ENCODE results near the gene NCOA3.

The NCOA3 gene

GRCh38 chr20:47669489-47669888 is 167.8 kb downstream of the NCOA3 start:
- Histone ChIP-seq H3K27ac (ENCODE audit: low read depth in 2 of 2, low read length in 2 of 2) (no peak overlapping the region), H3K36me3 (ENCODE audit: control insufficient read depth in 2 of 2, insufficient read depth in 2 of 2, low read length in 2 of 2) (peaks cover 3 to 11% of the 10 kb centered on the region in 2 donors), H3K9me3 (ENCODE audit: control insufficient read depth in 2 of 2, low read length in 2 of 2) (no peaks in the 10 kb centered on the region), H3K9ac (ENCODE audit: low read depth in 1 of 2, low read length in 2 of 2) (no peak overlapping the region), H3K4me1 (ENCODE audit: control insufficient read depth in 2 of 2, insufficient read depth in 2 of 2, low read length in 2 of 2) (peaks cover 0 to under 1% of the 10 kb centered on the region in 2 donors), H3K4me3 (ENCODE audit: low read length in 2 of 2) (no peak overlapping the region), H3K27me3 (ENCODE audit: control insufficient read depth in 2 of 2, insufficient read depth in 2 of 2, low read length in 2 of 2) (no peaks in the 10 kb centered on the region)

GRCh38 chr20:47669927-47670890 is 168.5 kb downstream of the NCOA3 start:
- no peaks in the 10 kb centered on the region for H3K4me1 ChIP-seq (ENCODE audit: control insufficient read depth in 2 of 2, insufficient read depth in 2 of 2, low read length in 2 of 2)
- no peaks in the 10 kb centered on the region for H3K9me3 ChIP-seq (ENCODE audit: control insufficient read depth in 2 of 2, low read length in 2 of 2)
- no peak overlapping the region for H3K9ac ChIP-seq (ENCODE audit: low read depth in 1 of 2, low read length in 2 of 2)
- H3K27ac ChIP-seq (ENCODE audit: low read depth in 2 of 2, low read length in 2 of 2), result no peak overlapping the region
- no peaks in the 10 kb centered on the region for H3K27me3 ChIP-seq (ENCODE audit: control insufficient read depth in 2 of 2, insufficient read depth in 2 of 2, low read length in 2 of 2)
- peaks cover 3 to 10% of the 10 kb centered on the region in 2 donors for H3K36me3 ChIP-seq (ENCODE audit: control insufficient read depth in 2 of 2, insufficient read depth in 2 of 2, low read length in 2 of 2)
- H3K4me3 ChIP-seq (ENCODE audit: low read length in 2 of 2), result no peak overlapping the region

DNA sequence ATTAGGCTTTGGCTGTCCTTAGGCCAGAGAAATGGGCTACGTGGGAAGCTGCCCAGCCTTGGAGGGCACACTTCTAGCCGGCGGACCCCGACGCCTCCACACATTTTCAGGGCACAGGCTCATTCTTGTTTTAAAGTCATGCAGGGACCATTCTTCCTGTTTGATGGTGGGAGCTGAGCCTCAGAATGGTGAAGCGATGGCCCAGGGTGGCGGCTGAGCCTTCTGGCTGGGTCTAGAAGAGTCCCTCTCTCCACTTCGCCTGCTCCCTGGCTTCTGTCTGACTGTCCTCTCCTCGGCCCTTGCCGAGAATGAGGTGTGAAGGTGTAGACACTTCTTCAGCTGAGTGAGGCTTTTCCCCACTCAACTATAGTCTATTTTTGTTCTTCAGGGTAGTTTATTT is 169.2 kb downstream of the NCOA3 start:
- Histone ChIP-seq H3K36me3 (ENCODE audit: control insufficient read depth in 2 of 2, insufficient read depth in 2 of 2, low read length in 2 of 2) (peaks cover 0 to 3% of the 10 kb centered on the region in 2 donors), H3K27me3 (ENCODE audit: control insufficient read depth in 2 of 2, insufficient read depth in 2 of 2, low read length in 2 of 2) (no peaks in the 10 kb centered on the region), H3K27ac (ENCODE audit: low read depth in 2 of 2, low read length in 2 of 2) (no peak overlapping the region), H3K4me3 (ENCODE audit: low read length in 2 of 2) (no peak overlapping the region), H3K9ac (ENCODE audit: low read depth in 1 of 2, low read length in 2 of 2) (no peak overlapping the region), H3K4me1 (ENCODE audit: control insufficient read depth in 2 of 2, insufficient read depth in 2 of 2, low read length in 2 of 2) (no peaks in the 10 kb centered on the region), H3K9me3 (ENCODE audit: control insufficient read depth in 2 of 2, low read length in 2 of 2) (no peaks in the 10 kb centered on the region)

GRCh38 chr20:47672166-47672565 is 170.5 kb downstream of the NCOA3 start:
- Histone ChIP-seq H3K36me3 (ENCODE audit: control insufficient read depth in 2 of 2, insufficient read depth in 2 of 2, low read length in 2 of 2) (peaks cover 0 to 3% of the 10 kb centered on the region in 2 donors), H3K4me3 (ENCODE audit: low read length in 2 of 2) (no peak overlapping the region), H3K9me3 (ENCODE audit: control insufficient read depth in 2 of 2, low read length in 2 of 2) (no peaks in the 10 kb centered on the region), H3K9ac (ENCODE audit: low read depth in 1 of 2, low read length in 2 of 2) (no peak overlapping the region), H3K27me3 (ENCODE audit: control insufficient read depth in 2 of 2, insufficient read depth in 2 of 2, low read length in 2 of 2) (no peaks in the 10 kb centered on the region), H3K4me1 (ENCODE audit: control insufficient read depth in 2 of 2, insufficient read depth in 2 of 2, low read length in 2 of 2) (no peaks in the 10 kb centered on the region), H3K27ac (ENCODE audit: low read depth in 2 of 2, low read length in 2 of 2) (no peak overlapping the region)

- Histone ChIP-seq H3K9me3 (ENCODE audit: control insufficient read depth in 2 of 2, low read length in 2 of 2) (no peaks in the 10 kb centered on the region), H3K4me1 (ENCODE audit: control insufficient read depth in 2 of 2, insufficient read depth in 2 of 2, low read length in 2 of 2) (no peaks in the 10 kb centered on the region), H3K27me3 (ENCODE audit: control insufficient read depth in 2 of 2, insufficient read depth in 2 of 2, low read length in 2 of 2) (no peaks in the 10 kb centered on the region), H3K36me3 (ENCODE audit: control insufficient read depth in 2 of 2, insufficient read depth in 2 of 2, low read length in 2 of 2) (peaks cover 0 to 3% of the 10 kb centered on the region in 2 donors), H3K9ac (ENCODE audit: low read depth in 1 of 2, low read length in 2 of 2) (no peak overlapping the region), H3K4me3 (ENCODE audit: low read length in 2 of 2) (no peak overlapping the region), H3K27ac (ENCODE audit: low read depth in 2 of 2, low read length in 2 of 2) (no peak overlapping the region)
Measured at GRCh38 chr20:47672886-47673670, 171.4 kb downstream of the NCOA3 start.

DNA sequence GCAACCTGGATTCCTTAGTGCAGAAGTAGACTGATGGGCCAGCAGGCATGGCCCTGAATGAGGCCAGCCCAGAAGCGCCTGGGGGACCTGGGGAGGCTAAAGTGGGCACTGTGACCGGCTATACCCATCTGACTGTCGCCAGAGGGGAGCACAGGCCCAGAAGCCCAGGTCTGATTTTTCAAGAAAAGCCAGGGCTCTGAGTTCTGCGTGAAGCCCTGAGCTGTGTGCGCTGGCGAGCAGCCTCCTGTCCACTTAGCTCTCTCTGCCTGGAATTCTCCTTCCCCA is 171.9 kb downstream of the NCOA3 start:
- no peaks in the 10 kb centered on the region for H3K27me3 ChIP-seq (ENCODE audit: control insufficient read depth in 2 of 2, insufficient read depth in 2 of 2, low read length in 2 of 2)
- H3K36me3 ChIP-seq (ENCODE audit: control insufficient read depth in 2 of 2, insufficient read depth in 2 of 2, low read length in 2 of 2), result peaks cover 0 to 3% of the 10 kb centered on the region in 2 donors
- no peak overlapping the region for H3K27ac ChIP-seq (ENCODE audit: low read depth in 2 of 2, low read length in 2 of 2)
- H3K4me1 ChIP-seq (ENCODE audit: control insufficient read depth in 2 of 2, insufficient read depth in 2 of 2, low read length in 2 of 2), result no peaks in the 10 kb centered on the region
- no peak overlapping the region for H3K9ac ChIP-seq (ENCODE audit: low read depth in 1 of 2, low read length in 2 of 2)
- no peak overlapping the region for H3K4me3 ChIP-seq (ENCODE audit: low read length in 2 of 2)
- H3K9me3 ChIP-seq (ENCODE audit: control insufficient read depth in 2 of 2, low read length in 2 of 2), result no peaks in the 10 kb centered on the region

DNA sequence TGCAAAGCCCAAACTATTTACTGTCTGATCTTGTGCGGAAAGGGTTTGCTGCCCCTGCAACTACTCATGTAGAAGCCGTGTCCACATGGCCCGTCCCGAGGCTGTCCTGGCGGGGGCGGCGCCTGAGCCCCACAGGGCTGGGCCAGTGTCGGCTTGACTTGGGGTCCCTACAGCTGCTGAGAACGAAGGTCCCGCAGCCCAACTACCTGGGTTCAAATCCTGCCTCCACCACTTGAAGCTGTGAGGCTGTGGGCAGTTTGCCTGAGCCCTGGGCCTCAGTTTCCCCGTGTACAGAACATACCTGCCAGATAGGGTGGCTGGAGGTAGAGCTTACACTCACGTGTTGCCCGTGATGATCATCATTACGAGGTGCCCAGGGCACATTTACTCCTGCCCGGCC is 172.5 kb downstream of the NCOA3 start:
- Histone ChIP-seq H3K4me1 (ENCODE audit: control insufficient read depth in 2 of 2, insufficient read depth in 2 of 2, low read length in 2 of 2) (no peaks in the 10 kb centered on the region), H3K27ac (ENCODE audit: low read depth in 2 of 2, low read length in 2 of 2) (no peak overlapping the region), H3K9me3 (ENCODE audit: control insufficient read depth in 2 of 2, low read length in 2 of 2) (no peaks in the 10 kb centered on the region), H3K4me3 (ENCODE audit: low read length in 2 of 2) (no peak overlapping the region), H3K36me3 (ENCODE audit: control insufficient read depth in 2 of 2, insufficient read depth in 2 of 2, low read length in 2 of 2) (peaks cover 0 to 2% of the 10 kb centered on the region in 2 donors), H3K27me3 (ENCODE audit: control insufficient read depth in 2 of 2, insufficient read depth in 2 of 2, low read length in 2 of 2) (no peaks in the 10 kb centered on the region), H3K9ac (ENCODE audit: low read depth in 1 of 2, low read length in 2 of 2) (no peak overlapping the region)

DNA sequence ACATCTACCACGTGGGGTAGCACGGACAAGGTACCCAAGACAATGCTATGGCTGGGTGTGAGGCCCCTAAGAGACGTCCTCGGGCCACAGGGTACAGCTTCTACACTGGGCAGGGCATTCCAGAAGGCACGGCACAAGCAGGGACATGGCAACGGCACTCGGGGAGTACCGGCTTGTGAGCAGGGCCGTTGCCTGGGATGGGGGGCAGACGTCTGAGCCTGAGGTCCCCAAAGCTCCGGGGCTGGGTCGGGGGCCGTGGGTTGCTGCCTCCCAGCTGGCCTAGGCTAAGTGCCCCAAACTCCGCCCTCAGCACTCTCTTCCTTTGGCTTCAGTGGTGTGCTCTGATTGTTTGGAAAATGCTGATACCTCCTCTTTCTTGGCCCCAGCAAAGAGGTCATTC is 173.0 kb downstream of the NCOA3 start:
- H3K27ac ChIP-seq (ENCODE audit: low read depth in 2 of 2, low read length in 2 of 2), result no peak overlapping the region
- no peaks in the 10 kb centered on the region for H3K4me1 ChIP-seq (ENCODE audit: control insufficient read depth in 2 of 2, insufficient read depth in 2 of 2, low read length in 2 of 2)
- no peak overlapping the region for H3K9ac ChIP-seq (ENCODE audit: low read depth in 1 of 2, low read length in 2 of 2)
- no peaks in the 10 kb centered on the region for H3K27me3 ChIP-seq (ENCODE audit: control insufficient read depth in 2 of 2, insufficient read depth in 2 of 2, low read length in 2 of 2)
- H3K36me3 ChIP-seq (ENCODE audit: control insufficient read depth in 2 of 2, insufficient read depth in 2 of 2, low read length in 2 of 2), result peaks cover 0 to 2% of the 10 kb centered on the region in 2 donors
- no peak overlapping the region for H3K4me3 ChIP-seq (ENCODE audit: low read length in 2 of 2)
- H3K9me3 ChIP-seq (ENCODE audit: control insufficient read depth in 2 of 2, low read length in 2 of 2), result no peaks in the 10 kb centered on the region

DNA sequence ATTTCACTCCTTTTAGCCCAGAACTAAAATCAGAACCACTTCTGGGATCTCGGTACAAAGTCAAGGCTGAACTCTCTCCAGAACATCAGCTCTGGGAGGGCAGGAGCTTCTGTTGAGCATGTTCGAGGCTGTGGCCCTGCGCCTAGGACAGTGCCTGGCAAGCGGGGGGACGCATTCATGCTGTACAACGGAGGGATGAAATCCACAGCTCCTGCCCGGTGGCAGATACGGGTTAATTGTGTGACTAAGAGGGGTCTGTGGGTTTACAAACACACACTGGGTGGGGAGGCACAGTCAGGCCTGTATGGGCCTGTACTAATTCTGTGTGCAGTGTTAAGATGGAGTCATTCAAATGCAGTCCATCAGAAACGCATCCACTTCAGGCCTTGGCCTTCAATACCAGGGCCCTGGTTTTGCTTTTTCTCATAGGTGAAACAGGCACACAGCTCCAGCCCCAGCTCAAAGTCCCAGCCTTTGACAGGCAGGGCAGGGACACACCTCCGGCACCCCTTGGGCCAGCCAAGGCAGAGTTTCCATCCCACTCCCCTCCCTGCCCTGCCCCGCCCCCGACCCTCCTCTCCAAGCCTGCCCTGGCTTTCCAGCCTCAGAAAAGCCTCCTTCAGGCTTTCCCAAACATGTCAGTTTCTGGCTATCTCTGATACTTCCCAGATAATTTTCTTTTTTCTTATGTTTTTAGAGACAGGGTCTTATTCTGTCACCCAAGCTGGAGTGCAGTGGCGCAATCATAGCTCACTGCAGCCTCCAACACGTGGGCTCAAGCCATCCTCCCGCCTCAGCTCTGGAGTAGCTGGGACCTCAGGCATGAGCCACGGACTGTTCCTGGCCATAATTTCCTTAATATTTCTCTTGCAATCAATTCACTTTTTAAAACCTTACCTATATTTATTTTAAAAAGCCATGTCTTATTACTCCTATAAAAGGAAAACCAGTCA is 173.8 kb downstream of the NCOA3 start:
- Histone ChIP-seq H3K9ac (ENCODE audit: low read depth in 1 of 2, low read length in 2 of 2) (no peak overlapping the region), H3K9me3 (ENCODE audit: control insufficient read depth in 2 of 2, low read length in 2 of 2) (no peaks in the 10 kb centered on the region), H3K4me3 (ENCODE audit: low read length in 2 of 2) (no peak overlapping the region), H3K27ac (ENCODE audit: low read depth in 2 of 2, low read length in 2 of 2) (no peak overlapping the region), H3K36me3 (ENCODE audit: control insufficient read depth in 2 of 2, insufficient read depth in 2 of 2, low read length in 2 of 2) (peaks cover 0 to 4% of the 10 kb centered on the region in 2 donors), H3K4me1 (ENCODE audit: control insufficient read depth in 2 of 2, insufficient read depth in 2 of 2, low read length in 2 of 2) (no peaks in the 10 kb centered on the region), H3K27me3 (ENCODE audit: control insufficient read depth in 2 of 2, insufficient read depth in 2 of 2, low read length in 2 of 2) (no peaks in the 10 kb centered on the region)

All from mucosa of rectum (tissue), 2 donors.